Erythroblast (primary cell): ENCODE measurements around the gene TEX19.

ENCODE experiments used
- GATA1 ChIP-seq: IDR thresholded peaks from 2 replicates; pipeline ENCODE4 v1.6.1; 2011; ENCODE audit warnings: low read depth, mild to moderate bottlenecking, control low read depth, low read length, moderate library complexity
- POLR2A ChIP-seq: IDR thresholded peaks from 2 replicates; pipeline ENCODE4 v1.6.1; 2011; ENCODE audit warnings: mild to moderate bottlenecking, low read length

GRCh38 chr17:82321947-82322466 lies 37.0 kb upstream of the TEX19 start:
- TF ChIP-seq POLR2A, result no peak
- no peak for TF ChIP-seq GATA1
